Measurements from ENCODE around the gene EXOC7. TPM values are rescaled to one million over a fixed set of nuclear protein-coding genes. Genes with fewer than 3 reads are reported as not detected.

EXOC7 gene
- total and polyA plus RNA-seq, 2 of the 4 experiments (the other 2 are of a cell fraction) = 85.9 to 118 TPM

DNA sequence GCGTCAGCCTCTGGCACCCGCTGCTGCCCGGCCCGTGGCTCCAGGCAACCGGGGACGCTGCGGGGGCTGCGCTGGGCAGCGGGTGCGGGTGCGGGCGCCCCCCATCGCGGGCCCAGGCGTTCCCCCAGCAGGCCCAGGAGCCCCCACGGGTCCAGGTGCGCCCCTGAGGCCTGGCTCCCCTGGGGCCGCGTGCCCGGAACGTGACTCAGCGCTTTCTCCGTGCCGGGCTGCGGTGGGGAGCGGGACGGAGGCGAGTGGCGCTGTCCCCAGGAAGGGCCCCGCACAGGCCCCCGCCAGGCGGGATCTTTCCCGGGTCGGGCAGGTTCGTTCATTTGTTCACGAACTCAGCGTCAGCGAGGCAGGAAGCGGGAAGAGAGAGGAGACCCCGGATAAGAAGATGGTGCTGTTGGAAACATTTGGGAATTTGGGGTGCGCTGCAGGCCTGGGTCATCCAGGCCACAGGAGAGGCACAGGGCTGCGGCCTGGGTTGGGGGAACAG, 18.4 kb upstream of the EXOC7 start:
- no peak overlapping the region for H3K9ac ChIP-seq (ENCODE audit: low read depth, low read length)
- 49% methylated on average over 30 of the region's 42 CpGs; no CpG with 5 or more reads in 1 of the 2 experiments for WGBS, 2 experiments (ENCODE audit: extremely low coverage in 2 of 2, insufficient read length in 1 of 2)
- H3K4me3 ChIP-seq (ENCODE audit: insufficient read depth, low read depth, low read length) = no peak overlapping the region
- intact Hi-C loops (cut with micrococcal nuclease) = loop anchor here (1.0 kb wide), 2 partner anchors 60 to 157 kb away; no protein-coding TSS in a partner anchor
- H3K4ac ChIP-seq (ENCODE audit: low read depth, low read length) = peak overlapping the region; percentile 84
- peak overlapping the region; percentile 90 for H2AFZ ChIP-seq (replicated peaks; ENCODE audit: low read length, poor library complexity)
- ChIA-PET POLR2A (ENCODE audit: unreplicated experiment) (no interaction called here), CTCF (interaction anchor here (0.5 to 4.0 kb wide), 5 partner anchors 18 to 248 kb away, joined by 3 to 27 read pairs (median 3); no protein-coding TSS in a partner anchor)
- no peak overlapping the region; the same call in 1 of the 2 replicates for H2AK5ac ChIP-seq (ENCODE audit: low read depth, low read length)
- peaks cover 3% of the 10 kb centered on the region; the same call in 1 of the 2 replicates for H3K4me1 ChIP-seq (ENCODE audit: control insufficient read depth, insufficient read depth, low read length)
- H2BK5ac ChIP-seq (ENCODE audit: low read depth, low read length, poor library complexity, severe bottlenecking) = no peak overlapping the region
- H3K23ac ChIP-seq (ENCODE audit: low read depth, low read length) = no peak overlapping the region
- no TSS peak for BruUV-seq (replicated peaks)
- no peaks in the 10 kb centered on the region for H3K79me1 ChIP-seq (ENCODE audit: low read depth in 1 of 2, low read length in 2 of 2)
- H4K8ac ChIP-seq (ENCODE audit: low read depth in 2 of 2, low read length in 2 of 2) = peak overlapping the region; percentile 73 to 88; a peak in 3 of 4 replicates
- H2AK9ac ChIP-seq (replicated peaks; ENCODE audit: low read depth, low read length, poor library complexity) = peak overlapping the region; percentile 42
- DNase-seq = no peak
- TF ChIP-seq NFE2L2 (IDR thresholded peaks at IDR 0.05; ENCODE audit: low read depth, low read length) = peak; percentile 85
- TF ChIP-seq MXI1 (IDR thresholded peaks at IDR 0.05; ENCODE audit: borderline replicate concordance, low read depth, low read length) = no peak
- in situ Hi-C loops (cut with MboI; ENCODE audit: low sequenced_read_pairs) = no loop called here
- dilution Hi-C loops (cut with HindIII; ENCODE audit: low sequenced_read_pairs, unreplicated experiment) = no loop called here
- H3K36me3 ChIP-seq (ENCODE audit: control insufficient read depth, insufficient read depth, low read length) = no peaks in the 10 kb centered on the region
- no peak overlapping the region for H3K4me2 ChIP-seq (ENCODE audit: low read depth, low read length)
- peak overlapping the region; percentile 79; the same call in 1 of the 2 replicates for H4K5ac ChIP-seq (ENCODE audit: low read depth, low read length)
- H4K20me1 ChIP-seq (ENCODE audit: insufficient read depth, low read length) = no peaks in the 10 kb centered on the region
- no peak overlapping the region for H3K27ac ChIP-seq (ENCODE audit: insufficient read depth, low read length)
- H3K56ac ChIP-seq (ENCODE audit: extremely low read depth, insufficient read depth, low read length) = no peak overlapping the region
- peak overlapping the region; percentile 10; the same call in 1 of the 2 replicates for H2BK20ac ChIP-seq (ENCODE audit: low read depth, low read length)
- no peak overlapping the region for H4K91ac ChIP-seq (ENCODE audit: insufficient read depth, low read depth, low read length)
- H3K9me1 ChIP-seq (ENCODE audit: insufficient read depth, low read length) = no peaks in the 10 kb centered on the region
- no peak overlapping the region; the same call in 1 of the 2 replicates for H3K14ac ChIP-seq (replicated peaks; ENCODE audit: low read depth, low read length)
- H2BK15ac ChIP-seq (ENCODE audit: low read depth, low read length) = no peak overlapping the region
- H3K9me3 ChIP-seq (ENCODE audit: control insufficient read depth, insufficient read depth, low read length) = no peaks in the 10 kb centered on the region
- no peak overlapping the region for H2BK120ac ChIP-seq (ENCODE audit: low read depth, low read length)
- H3K18ac ChIP-seq (ENCODE audit: low read depth, low read length) = no peak overlapping the region; the same call in 1 of the 2 replicates
- peaks cover 11% of the 10 kb centered on the region for H3K27me3 ChIP-seq (ENCODE audit: control insufficient read depth, insufficient read depth, low read length)
- ATAC-seq (ENCODE audit: low read depth) = no peak; the same call in 1 of the 2 replicates

All from IMR-90 (cell line).